Measurements from ENCODE around the gene PNP.
"Not testable (repeated sequence)": the region's sequence is repeated elsewhere in the genome, so short reads cannot be mapped to it uniquely, and the experiment has no call there.

The PNP gene

GRCh38 chr14:20441461-20441860 lies 27.7 kb upstream of the PNP start:
- Histone ChIP-seq H3K27me3 (ENCODE audit: control insufficient read depth in 1 of 2, insufficient read depth in 1 of 2, low read length in 2 of 2) (peaks cover 0 to 4% of the 10 kb centered on the region in 2 experiments), H3K27ac (ENCODE audit: low read length, poor library complexity, severe bottlenecking) (no peak overlapping the region), H2BK12ac (ENCODE audit: low read length in 2 of 2) (no peak overlapping the region), H3K9ac (ENCODE audit: low read length) (no peak overlapping the region), H3K4me3 (ENCODE audit: insufficient read depth in 1 of 2, low read depth in 1 of 2, low read length in 2 of 2) (no peak overlapping the region), H3K4me2 (ENCODE audit: low read length, poor library complexity, severe bottlenecking) (no peak overlapping the region), H3K18ac (ENCODE audit: low read depth in 1 of 2, low read length in 2 of 2) (no peak overlapping the region), H3K9me3 (ENCODE audit: control insufficient read depth, low read length) (no peaks in the 10 kb centered on the region), H2BK5ac (ENCODE audit: low read depth, low read length, poor library complexity, severe bottlenecking) (no peak overlapping the region), H3K36me3 (ENCODE audit: control insufficient read depth in 1 of 2, insufficient read depth in 2 of 2, low read depth in 1 of 2, low read length in 2 of 2) (peaks cover 7 to 22% of the 10 kb centered on the region in 2 experiments), H3K4ac (ENCODE audit: low read depth in 1 of 2, low read length in 2 of 2) (no peak overlapping the region), H2AFZ (ENCODE audit: low read depth, low read length) (no peak overlapping the region), H3K23ac (ENCODE audit: low read length in 2 of 2) (no peak overlapping the region), H2AK5ac (ENCODE audit: low read length, severe bottlenecking) (no peak overlapping the region), H3K14ac (ENCODE audit: low read length in 2 of 2) (no peak overlapping the region), H4K8ac (ENCODE audit: low read length) (no peak overlapping the region), H3K4me1 (ENCODE audit: control insufficient read depth, insufficient read depth, low read depth, low read length) (no peaks in the 10 kb centered on the region), H4K91ac (ENCODE audit: low read length) (no peak overlapping the region), H2BK120ac (ENCODE audit: low read depth, low read length) (no peak overlapping the region), H2BK15ac (ENCODE audit: low read depth, poor library complexity, severe bottlenecking) (no peak overlapping the region), H3K79me1 (replicated peaks; ENCODE audit: low read length, poor library complexity, severe bottlenecking) (no peaks in the 10 kb centered on the region)
- no peak for DNase-seq
- WGBS: 100% methylated on average over 2 of the region's 2 CpGs

DNA sequence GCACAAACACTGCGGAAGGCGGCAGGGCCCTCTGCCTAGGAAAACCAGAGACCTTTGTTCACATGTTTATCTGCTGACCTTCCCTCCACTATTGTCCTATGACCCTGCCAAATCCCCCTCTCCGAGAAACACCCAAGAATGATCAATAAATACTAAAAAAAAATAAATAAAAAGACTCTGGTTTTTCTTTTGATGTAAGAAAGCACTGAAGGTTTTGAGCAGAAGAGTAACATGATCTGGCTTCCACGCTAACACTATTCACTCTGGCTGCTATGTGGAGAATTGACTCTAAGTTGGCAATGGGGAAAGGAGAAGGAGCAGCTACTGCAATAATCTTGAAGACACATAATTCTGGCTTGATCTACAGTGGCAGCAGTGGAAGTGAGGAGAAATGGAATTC lies 25.6 kb upstream of the PNP start:
- WGBS: 100% methylated on average over 1 of the region's 4 CpGs
- H2AK5ac ChIP-seq (ENCODE audit: low read length, severe bottlenecking); H3K9ac ChIP-seq (ENCODE audit: low read length): not testable (repeated sequence)

GRCh38 chr14:20446889-20447288 lies 22.3 kb upstream of the PNP start:
- Histone ChIP-seq H2BK12ac (ENCODE audit: low read length in 2 of 2) (no peak overlapping the region), H3K36me3 (ENCODE audit: control insufficient read depth in 1 of 2, insufficient read depth in 2 of 2, low read depth in 1 of 2, low read length in 2 of 2) (peaks cover 36 to 74% of the 10 kb centered on the region in 2 experiments), H3K9me3 (ENCODE audit: control insufficient read depth, low read length) (no peaks in the 10 kb centered on the region), H3K23ac (ENCODE audit: low read length in 2 of 2) (no peak overlapping the region), H2BK120ac (ENCODE audit: low read depth, low read length) (no peak overlapping the region), H2BK15ac (ENCODE audit: low read depth, poor library complexity, severe bottlenecking) (no peak overlapping the region), H2BK5ac (ENCODE audit: low read depth, low read length, poor library complexity, severe bottlenecking) (no peak overlapping the region), H4K91ac (ENCODE audit: low read length) (no peak overlapping the region), H4K8ac (ENCODE audit: low read length) (no peak overlapping the region), H3K79me1 (replicated peaks; ENCODE audit: low read length, poor library complexity, severe bottlenecking) (peaks cover 9% of the 10 kb centered on the region), H3K14ac (ENCODE audit: low read length in 2 of 2) (no peak overlapping the region), H3K4me1 (ENCODE audit: control insufficient read depth, insufficient read depth, low read depth, low read length) (no peaks in the 10 kb centered on the region), H2AFZ (ENCODE audit: low read depth, low read length) (no peak overlapping the region), H3K27ac (ENCODE audit: low read length, poor library complexity, severe bottlenecking) (no peak overlapping the region), H3K18ac (ENCODE audit: low read depth in 1 of 2, low read length in 2 of 2) (no peak overlapping the region), H3K27me3 (ENCODE audit: control insufficient read depth in 1 of 2, insufficient read depth in 1 of 2, low read length in 2 of 2) (no peaks in the 10 kb centered on the region), H3K4ac (ENCODE audit: low read depth in 1 of 2, low read length in 2 of 2) (no peak overlapping the region), H3K4me2 (ENCODE audit: low read length, poor library complexity, severe bottlenecking) (no peak overlapping the region), H3K9ac (ENCODE audit: low read length) (no peak overlapping the region), H2AK5ac (ENCODE audit: low read length, severe bottlenecking) (no peak overlapping the region), H3K4me3 (ENCODE audit: insufficient read depth in 1 of 2, low read depth in 1 of 2, low read length in 2 of 2) (no peak overlapping the region)
- no peak for DNase-seq
- 97% methylated on average over 5 of the region's 5 CpGs for WGBS

More for the DNA sequence above, 25.6 kb upstream of the PNP start:
- peaks cover 24 to 44% of the 10 kb centered on the region in 2 experiments for H3K36me3 ChIP-seq (ENCODE audit: control insufficient read depth in 1 of 2, insufficient read depth in 2 of 2, low read depth in 1 of 2, low read length in 2 of 2)
- not testable (repeated sequence) for H3K79me1 ChIP-seq (replicated peaks; ENCODE audit: low read length, poor library complexity, severe bottlenecking); H2AFZ ChIP-seq (ENCODE audit: low read depth, low read length); H4K91ac ChIP-seq (ENCODE audit: low read length); H3K4me2 ChIP-seq (ENCODE audit: low read length, poor library complexity, severe bottlenecking); H4K8ac ChIP-seq (ENCODE audit: low read length); H2BK15ac ChIP-seq (ENCODE audit: low read depth, poor library complexity, severe bottlenecking); H3K27ac ChIP-seq (ENCODE audit: low read length, poor library complexity, severe bottlenecking); DNase-seq; H2BK12ac ChIP-seq (ENCODE audit: low read length in 2 of 2); H3K4me1 ChIP-seq (ENCODE audit: control insufficient read depth, insufficient read depth, low read depth, low read length); H3K27me3 ChIP-seq (ENCODE audit: control insufficient read depth in 1 of 2, insufficient read depth in 1 of 2, low read length in 2 of 2); H3K9me3 ChIP-seq (ENCODE audit: control insufficient read depth, low read length); H3K18ac ChIP-seq (ENCODE audit: low read depth in 1 of 2, low read length in 2 of 2); H3K14ac ChIP-seq (ENCODE audit: low read length in 2 of 2); H2BK5ac ChIP-seq (ENCODE audit: low read depth, low read length, poor library complexity, severe bottlenecking); H2BK120ac ChIP-seq (ENCODE audit: low read depth, low read length); H3K4ac ChIP-seq (ENCODE audit: low read depth in 1 of 2, low read length in 2 of 2); H3K23ac ChIP-seq (ENCODE audit: low read length in 2 of 2); H3K4me3 ChIP-seq (ENCODE audit: insufficient read depth in 1 of 2, low read depth in 1 of 2, low read length in 2 of 2)

GRCh38 chr14:20452831-20453230 lies 16.4 kb upstream of the PNP start:
- H3K9me3 ChIP-seq (ENCODE audit: control insufficient read depth, low read length); H3K27me3 ChIP-seq (ENCODE audit: control insufficient read depth in 1 of 2, insufficient read depth in 1 of 2, low read length in 2 of 2); H3K9ac ChIP-seq (ENCODE audit: low read length); H3K4me2 ChIP-seq (ENCODE audit: low read length, poor library complexity, severe bottlenecking); H2BK5ac ChIP-seq (ENCODE audit: low read depth, low read length, poor library complexity, severe bottlenecking); H3K4me3 ChIP-seq (ENCODE audit: insufficient read depth in 1 of 2, low read depth in 1 of 2, low read length in 2 of 2); H2AFZ ChIP-seq (ENCODE audit: low read depth, low read length); DNase-seq; H3K4ac ChIP-seq (ENCODE audit: low read depth in 1 of 2, low read length in 2 of 2); H2AK5ac ChIP-seq (ENCODE audit: low read length, severe bottlenecking); H2BK12ac ChIP-seq (ENCODE audit: low read length in 2 of 2); H3K27ac ChIP-seq (ENCODE audit: low read length, poor library complexity, severe bottlenecking); H3K23ac ChIP-seq (ENCODE audit: low read length in 2 of 2); H3K18ac ChIP-seq (ENCODE audit: low read depth in 1 of 2, low read length in 2 of 2); H2BK120ac ChIP-seq (ENCODE audit: low read depth, low read length); H2BK15ac ChIP-seq (ENCODE audit: low read depth, poor library complexity, severe bottlenecking); H3K14ac ChIP-seq (ENCODE audit: low read length in 2 of 2); H3K4me1 ChIP-seq (ENCODE audit: control insufficient read depth, insufficient read depth, low read depth, low read length); H4K91ac ChIP-seq (ENCODE audit: low read length); H4K8ac ChIP-seq (ENCODE audit: low read length): not testable (repeated sequence)
- WGBS: 98% methylated on average over 8 of the region's 8 CpGs
- peaks cover 13% of the 10 kb centered on the region for H3K79me1 ChIP-seq (replicated peaks; ENCODE audit: low read length, poor library complexity, severe bottlenecking)
- H3K36me3 ChIP-seq (ENCODE audit: control insufficient read depth in 1 of 2, insufficient read depth in 2 of 2, low read depth in 1 of 2, low read length in 2 of 2): peaks cover 33 to 63% of the 10 kb centered on the region in 2 experiments
